Cerebellar nuclear complex (tissue), 1 donor: ENCODE results near the gene MOBP.
"Not testable (repeated sequence)": the region's sequence is repeated elsewhere in the genome, so short reads cannot be mapped to it uniquely, and the experiment has no call there.

ENCODE experiments used
- DNase-seq, 2 experiments: peaks; one replicate each; lab custom pipeline; 2025; lab: John Stamatoyannopoulos, UW

Gene MOBP

GRCh38 chr3:39449796-39450195 is 17.7 kb upstream of the MOBP start:
- DNase-seq = no peak

DNA sequence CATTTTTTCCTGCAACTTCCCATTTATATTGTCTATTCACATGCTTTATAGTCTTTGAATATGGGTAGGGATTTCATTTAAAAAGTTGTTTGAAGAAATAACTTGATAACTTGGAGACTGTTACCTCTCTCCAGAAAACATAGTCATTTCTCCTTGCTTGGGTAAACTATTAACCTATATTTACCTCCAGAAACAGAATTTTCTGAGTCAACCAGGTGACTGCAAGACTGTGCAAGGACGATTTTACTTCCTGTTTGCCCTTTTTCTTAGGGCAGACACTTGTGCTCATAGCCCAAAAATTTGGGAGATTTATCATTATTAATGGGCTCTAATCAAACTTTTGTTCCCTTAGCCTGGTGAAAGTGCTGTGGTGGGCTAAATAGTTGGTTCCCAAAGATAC is 14.3 kb upstream of the MOBP start:
- DNase-seq = no peak

- not testable (repeated sequence) for DNase-seq
Observed at GRCh38 chr3:39453872-39454271, 13.6 kb upstream of the MOBP start.

DNA sequence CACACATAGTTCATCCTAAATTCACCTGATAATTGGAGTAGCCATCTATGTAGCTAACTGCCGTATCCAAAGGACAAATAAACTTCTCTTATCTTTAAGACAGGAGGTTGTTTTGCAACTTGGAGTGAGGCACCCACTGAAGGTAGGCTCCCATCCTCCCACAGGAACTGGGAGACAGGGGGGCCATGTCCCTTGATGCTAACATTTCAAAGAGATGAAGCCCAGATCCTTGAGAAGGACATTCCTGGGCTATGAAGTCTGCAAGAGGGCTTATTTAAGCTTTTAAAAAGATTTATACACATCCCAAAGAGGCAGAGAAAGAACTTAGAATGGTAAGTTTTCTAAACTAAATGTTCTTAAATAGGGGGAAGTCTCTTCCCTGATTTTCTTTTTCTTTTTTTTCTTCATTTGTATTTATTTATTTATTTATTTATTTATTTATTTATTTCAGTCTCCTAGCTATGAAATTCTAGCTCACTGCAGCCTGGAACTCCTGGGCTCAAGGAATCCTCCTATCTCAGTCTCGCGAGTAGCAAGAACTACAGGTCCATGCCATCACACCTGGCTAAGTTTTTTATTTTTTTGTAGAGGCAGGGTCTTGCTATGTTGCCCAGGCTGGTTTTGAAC is 12.8 kb upstream of the MOBP start:
- no peak for DNase-seq

- no peak for DNase-seq
Observed at GRCh38 chr3:39456159-39456558, 11.3 kb upstream of the MOBP start.

- DNase-seq = no peak
Observed at GRCh38 chr3:39457361-39457760, 10.1 kb upstream of the MOBP start.

GRCh38 chr3:39458579-39458978 is 8.9 kb upstream of the MOBP start:
- DNase-seq = not testable (repeated sequence)

- DNase-seq = no peak
Observed at GRCh38 chr3:39460677-39461076, 6.8 kb upstream of the MOBP start.

GRCh38 chr3:39463269-39463668 is 4.2 kb upstream of the MOBP start:
- DNase-seq = no peak

DNA sequence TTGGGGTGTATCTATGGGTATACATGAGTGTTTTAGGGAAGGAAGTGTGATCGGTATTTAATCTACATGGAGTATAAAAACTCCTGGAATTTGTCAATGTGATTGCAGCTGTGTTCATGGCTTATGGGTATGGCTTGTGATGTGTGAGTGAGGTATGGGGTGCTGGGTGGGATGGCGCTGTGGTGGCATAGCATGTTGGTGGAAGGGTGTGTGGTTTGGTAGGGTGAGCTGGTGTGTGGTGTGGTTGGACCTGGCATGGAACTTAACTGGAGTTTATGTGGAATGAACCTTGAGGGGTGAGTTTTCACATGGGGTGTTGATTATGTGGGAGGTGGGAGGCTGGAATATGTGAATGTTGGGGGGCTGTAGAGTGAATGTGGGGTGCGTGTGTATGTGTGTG is 492 bp upstream of the MOBP start:
- DNase-seq = no peak

DNA sequence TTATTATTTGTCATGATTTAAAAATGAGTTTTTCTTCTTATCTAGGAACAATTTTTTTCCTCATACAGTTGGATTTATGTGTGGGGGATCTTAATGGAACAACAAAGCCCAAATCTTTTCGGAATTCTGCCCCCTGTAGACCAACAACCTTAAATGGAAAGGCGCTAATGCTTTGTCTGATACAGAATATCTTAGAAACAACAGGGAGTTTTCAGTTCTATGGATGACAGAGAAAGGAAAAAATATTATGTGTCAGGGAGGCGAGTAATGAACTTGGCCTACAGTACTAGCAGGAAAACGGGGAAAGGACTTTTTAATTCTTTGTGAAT is 592 bp downstream of the MOBP start:
- DNase-seq = no peak

- DNase-seq = no peak
Observed at GRCh38 chr3:39469258-39469657, 1.8 kb downstream of the MOBP start.

GRCh38 chr3:39469945-39470344 is 2.5 kb downstream of the MOBP start:
- no peak for DNase-seq

- DNase-seq = no peak
Observed at GRCh38 chr3:39471652-39472051, 4.2 kb downstream of the MOBP start.

GRCh38 chr3:39473452-39474125 is 6.1 kb downstream of the MOBP start:
- DNase-seq = no peak

GRCh38 chr3:39474126-39474515 is 6.6 kb downstream of the MOBP start:
- no peak for DNase-seq

DNA sequence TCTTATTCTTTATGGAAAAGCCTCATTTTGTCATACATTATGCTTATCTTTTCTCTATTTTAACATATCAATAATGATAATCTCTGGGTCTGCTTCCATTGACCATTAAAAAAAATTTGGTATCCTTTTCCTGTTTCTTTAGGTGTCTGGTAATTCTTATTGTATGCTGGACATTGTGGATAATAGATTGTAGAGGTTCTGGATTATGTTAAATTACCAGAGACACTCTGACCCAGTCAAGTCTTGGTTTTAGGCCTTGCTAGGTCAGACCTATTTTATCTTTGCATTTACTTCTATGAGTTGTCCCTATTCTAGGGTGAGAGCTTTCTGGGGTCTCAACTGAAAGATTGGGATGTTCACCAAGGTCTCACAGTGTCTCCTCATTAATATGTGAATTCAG is 9.3 kb downstream of the MOBP start:
- no peak for DNase-seq

DNA sequence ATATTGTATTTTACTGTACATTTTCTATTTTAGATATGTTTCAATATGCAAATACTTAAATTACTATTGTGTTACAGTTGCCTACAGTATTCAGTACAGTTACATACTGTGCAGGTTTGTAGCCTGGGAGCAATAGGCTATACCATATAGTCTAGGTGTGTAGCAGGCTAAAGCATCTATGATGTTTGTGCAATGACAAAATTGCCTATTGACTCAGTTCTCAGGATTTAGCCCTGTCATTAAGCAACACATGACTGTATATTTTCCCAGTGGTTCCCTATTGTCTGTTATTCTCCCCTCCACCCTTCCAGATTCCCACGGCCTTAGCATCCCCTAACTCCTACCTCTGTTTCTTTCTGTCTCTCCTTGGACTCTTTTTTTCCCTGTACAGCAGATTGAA is 10.7 kb downstream of the MOBP start:
- DNase-seq = no peak

DNA sequence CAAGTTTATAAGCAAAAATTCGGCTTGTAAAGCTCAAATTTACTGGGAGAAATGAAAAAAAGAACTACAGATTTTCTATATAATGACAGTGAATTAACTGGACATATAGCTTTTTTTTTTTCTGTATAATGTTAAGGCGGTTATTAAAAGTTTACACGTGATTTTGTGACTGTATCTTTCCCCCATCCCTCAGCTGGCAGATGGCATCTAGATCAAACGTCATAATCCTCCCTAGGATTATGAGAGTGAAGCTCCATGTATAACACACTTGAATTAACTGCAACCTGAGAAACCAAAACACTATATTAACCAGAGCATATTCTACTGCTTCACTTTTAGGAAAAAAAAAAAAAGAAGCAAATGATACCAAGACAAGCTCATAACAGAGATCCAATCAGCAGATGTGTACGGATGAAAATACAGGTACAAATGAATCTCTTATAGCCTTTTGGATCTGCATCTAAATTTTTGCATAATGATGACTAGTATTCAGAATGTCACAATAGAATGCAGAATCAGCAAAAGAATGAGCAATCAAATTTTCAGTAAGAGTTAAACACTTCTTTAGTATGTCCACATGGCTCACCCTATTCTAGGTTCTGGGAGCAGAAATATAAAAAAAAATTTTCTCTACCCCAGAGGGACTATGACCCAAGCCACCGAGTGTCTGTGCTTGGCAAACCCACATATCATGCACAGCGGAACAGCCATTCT is 12.4 kb downstream of the MOBP start:
- DNase-seq = no peak

DNA sequence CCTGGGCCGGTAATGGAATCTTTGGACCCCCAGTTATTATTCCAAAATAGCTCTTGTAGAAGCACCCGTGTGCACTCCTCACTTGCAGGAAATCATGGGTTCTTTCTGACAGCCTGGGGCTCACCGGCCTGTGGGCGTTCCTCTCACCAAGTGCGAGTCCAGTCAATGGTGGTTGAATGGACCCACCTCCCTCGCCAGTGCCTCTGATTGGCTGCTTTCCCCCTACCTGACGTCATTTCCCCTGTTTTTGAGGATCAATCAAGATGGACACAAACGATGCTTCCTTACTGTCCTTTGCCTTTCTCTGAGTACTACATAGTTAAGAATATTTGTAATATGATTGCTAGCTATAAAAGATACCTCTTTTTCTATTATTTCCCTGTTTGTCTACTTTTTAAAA is 18.1 kb downstream of the MOBP start:
- DNase-seq = no peak

GRCh38 chr3:39491014-39491413 is 23.5 kb downstream of the MOBP start:
- DNase-seq = no peak

DNA sequence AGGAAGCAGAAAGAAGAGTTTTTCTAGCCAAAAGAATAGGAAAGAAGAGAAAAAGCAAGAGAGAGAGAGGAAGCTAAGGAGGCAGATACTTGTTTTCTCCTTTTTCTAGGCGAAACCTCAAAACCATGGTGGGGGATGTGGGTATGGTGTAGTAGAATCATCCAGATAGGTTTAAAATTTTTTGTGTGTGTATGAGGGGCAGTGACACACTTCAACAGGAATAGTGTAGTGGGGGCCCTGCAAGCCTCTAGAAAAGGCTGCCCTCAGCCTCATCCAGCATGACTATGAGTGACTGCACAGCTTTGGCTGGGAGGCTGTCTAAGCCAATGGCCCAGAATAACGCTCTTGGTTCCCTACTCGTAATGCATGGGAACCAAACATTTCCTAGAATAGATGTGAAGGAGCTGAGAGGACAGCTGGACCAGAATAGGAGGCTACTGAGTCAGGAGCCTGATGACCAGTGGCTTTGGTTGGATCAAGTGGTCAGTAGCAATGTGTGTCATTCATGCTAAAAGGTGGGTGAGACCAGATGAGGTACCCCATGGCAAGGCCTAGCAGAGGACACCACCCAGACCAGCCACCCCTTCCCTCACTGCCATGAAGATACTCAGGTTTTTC is 24.4 kb downstream of the MOBP start:
- no peak for DNase-seq

GRCh38 chr3:39494781-39495180 is 27.3 kb downstream of the MOBP start:
- no peak for DNase-seq
